ENCODE measurements around the gene WIPF1. TPM values are rescaled to one million over a fixed set of nuclear protein-coding genes. Genes with fewer than 3 reads are reported as not detected.

Gene WIPF1
- total and polyA plus RNA-seq, 2 donors (not counting 3 experiments of a cell fraction or from before 2014, with no cell fraction given): 15.3 to 42.0 TPM

DNA sequence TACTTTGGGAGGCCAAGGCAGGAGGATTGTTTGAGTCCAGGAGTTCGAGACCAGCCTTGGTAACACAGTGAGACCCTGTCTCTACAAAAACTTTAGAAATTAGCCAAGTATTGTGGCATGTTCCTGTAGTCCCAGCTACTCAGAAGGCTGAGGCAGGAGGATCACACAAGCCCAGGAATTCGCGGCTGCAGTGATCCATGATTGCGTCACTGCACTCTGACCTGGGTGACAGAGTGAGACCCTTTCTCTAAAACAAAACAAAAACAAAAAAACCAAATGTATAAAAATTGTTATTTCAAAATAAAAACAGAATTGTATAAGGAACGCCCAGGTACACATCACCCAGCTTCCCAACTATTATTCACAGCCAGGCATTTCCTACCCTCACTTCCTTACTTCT is 56.7 kb downstream of the WIPF1 start:
- no TSS peak for BruUV-seq (replicated peaks)
- Histone ChIP-seq H3K27me3 (ENCODE audit: control insufficient read depth in 2 of 2, insufficient read depth in 2 of 2, low read length in 2 of 2) (peaks cover 5 to 15% of the 10 kb centered on the region in 2 experiments), H3K9me3 (replicated peaks; ENCODE audit: control insufficient read depth, insufficient read depth, low read length) (no peaks in the 10 kb centered on the region), H2AFZ (ENCODE audit: low read depth, low read length) (no peak overlapping the region), H3K4me2 (ENCODE audit: insufficient read depth, low read length) (no peak overlapping the region), H3K4me3 (replicated peaks in 1 of 3; ENCODE audit: insufficient read depth in 1 of 3, low read depth in 1 of 3, low read length in 3 of 3) (no peak overlapping the region), H3K79me2 (ENCODE audit: control insufficient read depth, insufficient read depth, low read length) (no peaks in the 10 kb centered on the region), H3K9me1 (replicated peaks; ENCODE audit: control insufficient read depth, extremely low read depth, insufficient read depth, low read length) (no peaks in the 10 kb centered on the region), H3K36me3 (ENCODE audit: control insufficient read depth in 2 of 2, extremely low read depth in 1 of 2, insufficient read depth in 2 of 2, low read length in 2 of 2) (no peaks in the 10 kb centered on the region), H4K20me1 (replicated peaks; ENCODE audit: control insufficient read depth, extremely low read depth, insufficient read depth, low read length) (no peaks in the 10 kb centered on the region), H3K4me1 (ENCODE audit: control insufficient read depth, extremely low read depth, insufficient read depth, low read length) (no peaks in the 10 kb centered on the region), H3K27ac (ENCODE audit: insufficient read depth, low read depth, low read length) (no peak overlapping the region), H3K9ac (replicated peaks; ENCODE audit: extremely low read depth, insufficient read depth, low read length) (no peak overlapping the region)
- POLR2A ChIA-PET: no interaction called here
- no peak for DNase-seq (ENCODE audit: low read depth, low spot score)
- FAIRE-seq: no peak
- intact Hi-C loops (cut with micrococcal nuclease): no loop called here
- CTCF ChIA-PET: interaction anchor here (1.2 kb wide), 1 partner anchor 148 kb away, joined by 3 read pairs; no protein-coding TSS in a partner anchor
- dilution Hi-C loops (cut with MboI; ENCODE audit: extremely low pct_ligation_motif_present, low sequenced_read_pairs): no loop called here
- TF ChIP-seq JUN (IDR thresholded peaks at IDR 0.05; ENCODE audit: borderline replicate concordance, insufficient read depth, insufficient read length, low read depth): no peak
- TF ChIP-seq POLR2A (IDR thresholded peaks at IDR 0.05; ENCODE audit: low read depth, low read length): no peak
- no peak for TF ChIP-seq EZH2 (IDR thresholded peaks at IDR 0.05; ENCODE audit: borderline replicate concordance, low read depth, low read length, severe bottlenecking)
- TF ChIP-seq MYC (IDR thresholded peaks at IDR 0.05; ENCODE audit: low read depth, low read length): no peak
- no peak for TF ChIP-seq FOS (IDR thresholded peaks at IDR 0.05; ENCODE audit: borderline replicate concordance, insufficient read depth, low read length)

DNA sequence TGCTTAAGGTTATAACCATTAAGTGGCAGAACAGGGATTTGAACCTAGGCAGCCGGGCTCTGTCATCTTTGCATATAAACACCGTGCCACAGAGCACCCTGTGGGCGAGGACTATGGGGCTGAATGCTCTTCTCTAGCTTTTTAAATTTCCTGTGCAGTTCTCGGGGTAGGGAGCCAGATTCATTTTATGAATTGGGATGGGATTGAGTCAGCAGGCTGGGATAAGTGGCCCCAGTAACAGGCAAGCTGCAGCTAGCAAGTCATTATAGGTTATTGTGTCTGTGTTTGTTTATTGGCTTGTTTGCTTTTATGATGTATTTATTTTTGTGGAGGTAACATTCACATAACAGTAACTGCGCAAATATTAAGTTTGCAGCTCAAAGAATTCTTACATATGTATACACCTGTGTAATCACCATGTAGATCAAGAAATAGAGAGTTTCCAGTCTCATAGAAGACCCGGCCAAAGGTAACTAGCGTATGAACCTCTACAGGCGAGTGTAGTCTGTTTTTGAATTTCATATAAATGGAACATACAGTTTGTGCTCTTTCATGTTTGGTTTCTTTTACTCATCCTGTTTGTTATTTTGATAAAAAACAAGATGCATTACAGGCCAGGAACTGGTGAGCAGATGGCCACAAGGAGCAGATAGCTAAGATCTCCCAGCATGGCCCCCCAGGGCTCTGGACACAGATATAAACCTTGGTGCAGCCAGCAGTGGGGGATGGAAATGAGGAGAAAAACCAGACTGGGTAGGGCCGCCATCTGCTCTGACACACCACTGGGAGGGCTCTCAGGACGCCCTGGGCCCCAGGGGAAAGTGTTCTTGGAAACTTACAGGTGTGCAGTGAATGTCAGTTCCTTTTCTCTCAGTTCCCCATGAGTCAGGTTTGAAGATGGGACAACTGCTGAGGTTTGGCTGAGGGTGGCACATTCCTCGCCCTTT is 61.6 kb downstream of the WIPF1 start:
- intact Hi-C loops (cut with micrococcal nuclease) (no loop called here), dilution Hi-C loops (cut with MboI; ENCODE audit: extremely low pct_ligation_motif_present, low sequenced_read_pairs) (no loop called here)
- no peaks in the 10 kb centered on the region for H3K9me1 ChIP-seq (replicated peaks; ENCODE audit: control insufficient read depth, extremely low read depth, insufficient read depth, low read length)
- no peak overlapping the region for H3K4me2 ChIP-seq (ENCODE audit: insufficient read depth, low read length)
- H2AFZ ChIP-seq (ENCODE audit: low read depth, low read length): no peak overlapping the region
- no peak for FAIRE-seq
- no peak overlapping the region for H3K27ac ChIP-seq (ENCODE audit: insufficient read depth, low read depth, low read length)
- TF ChIP-seq, protein P1, sequence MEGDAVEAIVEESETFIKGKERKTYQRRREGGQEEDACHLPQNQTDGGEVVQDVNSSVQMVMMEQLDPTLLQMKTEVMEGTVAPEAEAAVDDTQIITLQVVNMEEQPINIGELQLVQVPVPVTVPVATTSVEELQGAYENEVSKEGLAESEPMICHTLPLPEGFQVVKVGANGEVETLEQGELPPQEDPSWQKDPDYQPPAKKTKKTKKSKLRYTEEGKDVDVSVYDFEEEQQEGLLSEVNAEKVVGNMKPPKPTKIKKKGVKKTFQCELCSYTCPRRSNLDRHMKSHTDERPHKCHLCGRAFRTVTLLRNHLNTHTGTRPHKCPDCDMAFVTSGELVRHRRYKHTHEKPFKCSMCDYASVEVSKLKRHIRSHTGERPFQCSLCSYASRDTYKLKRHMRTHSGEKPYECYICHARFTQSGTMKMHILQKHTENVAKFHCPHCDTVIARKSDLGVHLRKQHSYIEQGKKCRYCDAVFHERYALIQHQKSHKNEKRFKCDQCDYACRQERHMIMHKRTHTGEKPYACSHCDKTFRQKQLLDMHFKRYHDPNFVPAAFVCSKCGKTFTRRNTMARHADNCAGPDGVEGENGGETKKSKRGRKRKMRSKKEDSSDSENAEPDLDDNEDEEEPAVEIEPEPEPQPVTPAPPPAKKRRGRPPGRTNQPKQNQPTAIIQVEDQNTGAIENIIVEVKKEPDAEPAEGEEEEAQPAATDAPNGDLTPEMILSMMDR (IDR thresholded peaks at IDR 0.05; ENCODE audit: extremely low read depth in 1 of 2, insufficient read depth in 1 of 2, low read depth in 1 of 2, low read length in 2 of 2): no peak
- no peak for TF ChIP-seq POLR2AphosphoS5 (IDR thresholded peaks at IDR 0.05; ENCODE audit: insufficient read depth, low read depth, low read length)
- TF ChIP-seq, protein P2, sequence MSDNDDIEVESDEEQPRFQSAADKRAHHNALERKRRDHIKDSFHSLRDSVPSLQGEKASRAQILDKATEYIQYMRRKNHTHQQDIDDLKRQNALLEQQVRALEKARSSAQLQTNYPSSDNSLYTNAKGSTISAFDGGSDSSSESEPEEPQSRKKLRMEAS (IDR thresholded peaks at IDR 0.05; ENCODE audit: insufficient read depth, insufficient read length): no peak
- no peak for TF ChIP-seq FOS (IDR thresholded peaks at IDR 0.05; ENCODE audit: borderline replicate concordance, insufficient read depth, low read length)
- no peak for TF ChIP-seq EZH2 (IDR thresholded peaks at IDR 0.05; ENCODE audit: borderline replicate concordance, low read depth, low read length, severe bottlenecking)
- no peak for TF ChIP-seq POLR2A (IDR thresholded peaks at IDR 0.05; ENCODE audit: low read depth, low read length)
- no peak for TF ChIP-seq MYC (IDR thresholded peaks at IDR 0.05; ENCODE audit: low read depth, low read length)
- no peak for TF ChIP-seq GATA2 (IDR thresholded peaks at IDR 0.05; ENCODE audit: insufficient read depth, insufficient read length, low read depth, low read length)
- no peak for TF ChIP-seq JUN (IDR thresholded peaks at IDR 0.05; ENCODE audit: borderline replicate concordance, insufficient read depth, insufficient read length, low read depth)
- ChIA-PET POLR2A (no interaction called here), CTCF (interaction anchor here (1.5 to 2.1 kb wide), 3 partner anchors 11 to 73 kb away, joined by 5 to 11 read pairs (median 6); no protein-coding TSS in a partner anchor)
- H4K20me1 ChIP-seq (replicated peaks; ENCODE audit: control insufficient read depth, extremely low read depth, insufficient read depth, low read length): no peaks in the 10 kb centered on the region
- no peaks in the 10 kb centered on the region for H3K9me3 ChIP-seq (replicated peaks; ENCODE audit: control insufficient read depth, insufficient read depth, low read length)
- H3K4me3 ChIP-seq (replicated peaks in 1 of 3; ENCODE audit: insufficient read depth in 1 of 3, low read depth in 1 of 3, low read length in 3 of 3): no peak overlapping the region
- no peaks in the 10 kb centered on the region for H3K4me1 ChIP-seq (ENCODE audit: control insufficient read depth, extremely low read depth, insufficient read depth, low read length)
- DNase-seq (ENCODE audit: low read depth, low spot score): no peak
- H3K27me3 ChIP-seq (ENCODE audit: control insufficient read depth in 2 of 2, insufficient read depth in 2 of 2, low read length in 2 of 2): peaks cover 0 to 4% of the 10 kb centered on the region in 2 experiments
- no peaks in the 10 kb centered on the region for H3K79me2 ChIP-seq (ENCODE audit: control insufficient read depth, insufficient read depth, low read length)
- H3K9ac ChIP-seq (replicated peaks; ENCODE audit: extremely low read depth, insufficient read depth, low read length): no peak overlapping the region
- H3K36me3 ChIP-seq (ENCODE audit: control insufficient read depth in 2 of 2, extremely low read depth in 1 of 2, insufficient read depth in 2 of 2, low read length in 2 of 2): no peaks in the 10 kb centered on the region
- no TSS peak for BruUV-seq (replicated peaks)

All from endothelial cell of umbilical vein (primary cell).